BJ (cell line): Measurements from ENCODE around the gene PC. TPM values are rescaled to one million over a fixed set of nuclear protein-coding genes. Genes with fewer than 3 reads are reported as not detected.

Source experiments
- CTCF ChIA-PET: fragments of 350-600 bp; formaldehyde crosslinking; extraction: SDS; loops from one replicate; lab custom pipeline; 2021; ENCODE audit warnings: antibody characterized with exemption, inconsistent platforms; lab: Yijun Ruan, JAX
- POLR2A ChIA-PET: fragments of 300-600 bp; sonication (Branson Sonifier 250); formaldehyde crosslinking; extraction: SDS; loops from one replicate; lab custom pipeline; 2021; ENCODE audit warnings: antibody characterized with exemption; lab: Charles Lee
- DNase-seq: peaks from one replicate; pipeline ENCODE4 v3.0.0-alpha.2; 2011; ENCODE audit warnings: low read depth
- H3K27me3 ChIP-seq: 2 replicates; pipeline ENCODE4 v1.6.0; 2011; ENCODE audit warnings: low read length; ENCODE audit not compliant: control insufficient read depth, insufficient read depth
- H3K36me3 ChIP-seq: 2 replicates; pipeline ENCODE4 v1.5.1; 2011; ENCODE audit warnings: low read length; ENCODE audit not compliant: control insufficient read depth, insufficient read depth
- H3K4me3 ChIP-seq: 2 replicates; pipeline ENCODE4 v1.5.1; 2011; ENCODE audit warnings: low read depth, mild to moderate bottlenecking, control low read depth, low read length
- CTCF ChIP-seq: IDR thresholded peaks from 2 replicates; pipeline ENCODE4 v1.5.1; 2011; ENCODE audit warnings: low read depth, mild to moderate bottlenecking, control low read depth, inconsistent platforms, low read length, moderate library complexity; ENCODE audit not compliant: insufficient read depth
- polyA plus RNA-seq: library from polyadenylated mRNA; depleted of rRNA; stranded (reverse); fragments of >200 nt; gene quantifications from 2 replicates; pipeline ENCODE4 v1.2.3, GENCODE V29; 2011

The PC gene
- polyA plus RNA-seq, 1 experiment = 14.3 TPM

GRCh38 chr11:66823700-66824099 lies 134.5 kb downstream of the PC start:
- DNase-seq = no peak
- H3K36me3 ChIP-seq = no peaks in the 10 kb centered on the region
- ChIA-PET POLR2A (no interaction called here), CTCF (interaction anchor here (0.9 kb wide), 1 partner anchor 11 kb away, joined by 4 read pairs; no protein-coding TSS in a partner anchor)
- no peak overlapping the region for H3K4me3 ChIP-seq
- no peak for TF ChIP-seq CTCF
- H3K27me3 ChIP-seq = no peaks in the 10 kb centered on the region

- DNase-seq = no peak
- ChIA-PET CTCF (interaction anchor here (0.6 to 1.4 kb wide), 5 partner anchors 9 to 290 kb away, joined by 3 to 4 read pairs (median 4); no protein-coding TSS in a partner anchor), POLR2A (no interaction called here)
- no peak for TF ChIP-seq CTCF
- Histone ChIP-seq H3K36me3 (no peaks in the 10 kb centered on the region), H3K27me3 (no peaks in the 10 kb centered on the region), H3K4me3 (no peak overlapping the region)
Observed at GRCh38 chr11:66820901-66821300, 137.3 kb downstream of the PC start.

GRCh38 chr11:66820381-66820780 lies 137.8 kb downstream of the PC start:
- CTCF ChIA-PET = interaction anchor here (0.6 to 1.4 kb wide), 4 partner anchors 9 to 291 kb away, joined by 3 to 4 read pairs (median 4); no protein-coding TSS in a partner anchor
- DNase-seq = no peak
- POLR2A ChIA-PET = no interaction called here
- no peak for TF ChIP-seq CTCF
- Histone ChIP-seq H3K36me3 (no peaks in the 10 kb centered on the region), H3K4me3 (no peak overlapping the region), H3K27me3 (no peaks in the 10 kb centered on the region)

GRCh38 chr11:66818231-66818955 lies 139.8 kb downstream of the PC start:
- POLR2A ChIA-PET = no interaction called here
- no peak overlapping the region for H3K4me3 ChIP-seq
- no peaks in the 10 kb centered on the region for H3K36me3 ChIP-seq
- DNase-seq = no peak
- no peak for TF ChIP-seq CTCF
- H3K27me3 ChIP-seq = no peaks in the 10 kb centered on the region
- CTCF ChIA-PET = interaction anchor here (1.2 kb wide), 1 partner anchor 16 kb away, joined by 3 read pairs; no protein-coding TSS in a partner anchor

GRCh38 chr11:66815646-66816045 lies 142.5 kb downstream of the PC start:
- DNase-seq = no peak
- POLR2A ChIA-PET = no interaction called here
- no peak for TF ChIP-seq CTCF
- no peaks in the 10 kb centered on the region; the same call in 1 of the 2 replicates for H3K36me3 ChIP-seq
- no peak overlapping the region for H3K4me3 ChIP-seq
- H3K27me3 ChIP-seq = no peaks in the 10 kb centered on the region
- CTCF ChIA-PET = no interaction called here
